Heart left ventricle (tissue), 13 donors: ENCODE data around the gene NRBF2.

Source experiments
- POLR2A ChIP-seq, 2 donors: fragments of 450-650 bp; IDR thresholded peaks; one replicate each; pipeline ENCODE4 v1.6.1; 2017; ENCODE audit warnings: antibody characterized with exemption in 2 of 2, mild to moderate bottlenecking in 2 of 2, moderate library complexity in 2 of 2
- TF ChIP-seq, protein P1 (sequence below), 12 donors: fragments of 200-600 bp; sonication (generic) in 4 of 12; IDR thresholded peaks; one replicate each; pipeline versions ENCODE4 v1.5.0 to v1.8.0; 2018 to 2022; ENCODE audit warnings: antibody characterized with exemption in 12 of 12, mild to moderate bottlenecking in 5 of 12
- donor health status: ischemic (EF 13 %, LVEDD 7.1; RV severe dilation, severe dysfunction).
- donor health status: DM: no; HTN: yes; CAD: no.
- donor health status: DM: no; HTN: no; CAD: no.
- donor health status: ischemic (EF 25% LVEDD 6.9; RV normal size, moderate dysfunction).
- donor health status: ischemic (EF 25% LVEDD 5.7; RV mildly dilated, moderate dysfunction).
- donor health status: ischemic (EF 35%, LVEDD 5.7; RV mildly dilated, moderate dysfunction).
- donor health status: nonischemic (EF 11% LVEDD 7.7; RV severe dilation, severe dysfunction).
- donor health status: DM: yes; HTN: yes; CAD: no.
- donor health status: PGD.
- donor health status: ischemic (EF 29% LVEDD 5.4; RV normal size, mild dysfunction).
- donor health status: nonischemic (EF 23%, LVEDD 6.1; RV moderate dilation, normal function).

DNA sequence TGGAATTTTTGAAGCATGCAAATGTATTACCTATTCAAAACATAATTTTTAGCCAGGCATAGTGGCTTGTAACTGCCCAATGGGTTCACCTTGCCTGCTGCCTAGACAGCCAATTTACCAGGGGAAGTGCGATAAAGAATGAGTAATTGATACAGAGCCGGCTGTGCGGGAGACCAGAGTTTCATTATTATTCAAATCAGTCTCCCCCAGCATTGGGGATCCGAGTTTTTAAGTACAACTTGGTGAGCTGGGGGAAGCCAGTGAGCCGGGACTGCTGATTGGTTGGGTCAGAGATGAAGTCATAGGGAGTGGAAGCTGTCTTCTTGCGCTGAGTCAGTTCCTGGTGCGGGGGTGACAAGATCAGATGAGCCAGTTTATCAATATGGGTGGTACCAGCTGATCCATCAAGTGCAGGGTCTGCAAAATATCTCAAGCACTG is 29.1 kb upstream of the NRBF2 start:
- TF ChIP-seq, protein P1, sequence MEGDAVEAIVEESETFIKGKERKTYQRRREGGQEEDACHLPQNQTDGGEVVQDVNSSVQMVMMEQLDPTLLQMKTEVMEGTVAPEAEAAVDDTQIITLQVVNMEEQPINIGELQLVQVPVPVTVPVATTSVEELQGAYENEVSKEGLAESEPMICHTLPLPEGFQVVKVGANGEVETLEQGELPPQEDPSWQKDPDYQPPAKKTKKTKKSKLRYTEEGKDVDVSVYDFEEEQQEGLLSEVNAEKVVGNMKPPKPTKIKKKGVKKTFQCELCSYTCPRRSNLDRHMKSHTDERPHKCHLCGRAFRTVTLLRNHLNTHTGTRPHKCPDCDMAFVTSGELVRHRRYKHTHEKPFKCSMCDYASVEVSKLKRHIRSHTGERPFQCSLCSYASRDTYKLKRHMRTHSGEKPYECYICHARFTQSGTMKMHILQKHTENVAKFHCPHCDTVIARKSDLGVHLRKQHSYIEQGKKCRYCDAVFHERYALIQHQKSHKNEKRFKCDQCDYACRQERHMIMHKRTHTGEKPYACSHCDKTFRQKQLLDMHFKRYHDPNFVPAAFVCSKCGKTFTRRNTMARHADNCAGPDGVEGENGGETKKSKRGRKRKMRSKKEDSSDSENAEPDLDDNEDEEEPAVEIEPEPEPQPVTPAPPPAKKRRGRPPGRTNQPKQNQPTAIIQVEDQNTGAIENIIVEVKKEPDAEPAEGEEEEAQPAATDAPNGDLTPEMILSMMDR (IDR thresholded peaks at IDR 0.05), result no peak
- no peak for TF ChIP-seq POLR2A (IDR thresholded peaks at IDR 0.05)
